Measurements from ENCODE around the gene MDP1.
A peak's percentile ranks its signal among the peaks of the same experiment; 100 is the strongest.

MDP1 gene

GRCh38 chr14:24215495-24216344, at the start of gene MDP1:
TSS of gene MDP1 (minus strand) at chr14:24216066. CDS start at chr14:24215955, 111 bp downstream.
- DNase-seq (ENCODE audit: low spot score), result peak; percentile 90

GRCh38 chr14:24264298-24264697, 48.4 kb upstream of the MDP1 start:
- no peak for DNase-seq (ENCODE audit: low spot score)

GRCh38 chr14:24263848-24264247, 48.0 kb upstream of the MDP1 start:
- no peak for DNase-seq (ENCODE audit: low spot score)

GRCh38 chr14:24262821-24263733, 47.2 kb upstream of the MDP1 start, which contains the start of gene TGM1:
TSS of gene TGM1 (minus strand) at chr14:24263177. CDS start at chr14:24262352, 825 bp downstream.
- no peak for DNase-seq (ENCODE audit: low spot score)

GRCh38 chr14:24261969-24262327, 46.1 kb upstream of the MDP1 start:
- no peak for DNase-seq (ENCODE audit: low spot score)

- DNase-seq (ENCODE audit: low spot score), result no peak
Measured at GRCh38 chr14:24261256-24261968, 45.5 kb upstream of the MDP1 start.

GRCh38 chr14:24260780-24261157, 44.9 kb upstream of the MDP1 start:
- no peak for DNase-seq (ENCODE audit: low spot score)

GRCh38 chr14:24260026-24260779, 44.3 kb upstream of the MDP1 start:
- no peak for DNase-seq (ENCODE audit: low spot score)

- DNase-seq (ENCODE audit: low spot score), result no peak
Measured at GRCh38 chr14:24259282-24260025, 43.6 kb upstream of the MDP1 start.

GRCh38 chr14:24258548-24259265, 42.8 kb upstream of the MDP1 start:
- no peak for DNase-seq (ENCODE audit: low spot score)

- DNase-seq (ENCODE audit: low spot score), result no peak
Measured at GRCh38 chr14:24258119-24258518, 42.3 kb upstream of the MDP1 start.

- no peak for DNase-seq (ENCODE audit: low spot score)
Measured at GRCh38 chr14:24256960-24257359, 41.1 kb upstream of the MDP1 start.

GRCh38 chr14:24255931-24256711, 40.3 kb upstream of the MDP1 start:
- no peak for DNase-seq (ENCODE audit: low spot score)

GRCh38 chr14:24255438-24255837, 39.6 kb upstream of the MDP1 start:
- DNase-seq (ENCODE audit: low spot score), result no peak

GRCh38 chr14:24254630-24255392, 38.9 kb upstream of the MDP1 start:
- no peak for DNase-seq (ENCODE audit: low spot score)

- DNase-seq (ENCODE audit: low spot score), result no peak
Measured at GRCh38 chr14:24253936-24254335, 38.1 kb upstream of the MDP1 start.

- DNase-seq (ENCODE audit: low spot score), result no peak
Measured at GRCh38 chr14:24252289-24253124, 36.6 kb upstream of the MDP1 start.

GRCh38 chr14:24251880-24252288, 36.0 kb upstream of the MDP1 start:
- no peak for DNase-seq (ENCODE audit: low spot score)
